NCI-H510A treated with DMSO at 0.1 percent for 48 hours (cell line): ENCODE data around the gene KIF27.
"Not testable (repeated sequence)": the region's sequence is repeated elsewhere in the genome, so short reads cannot be mapped to it uniquely, and the experiment has no call there.

ENCODE experiments used
- DNase-seq: peaks from one replicate; lab custom pipeline; 2025; lab: John Stamatoyannopoulos, UW

The KIF27 gene

GRCh38 chr9:83804454-83804853 lies 116.8 kb downstream of the KIF27 start:
- DNase-seq = not testable (repeated sequence)

GRCh38 chr9:83803941-83804340 lies 117.3 kb downstream of the KIF27 start:
- DNase-seq = not testable (repeated sequence)

GRCh38 chr9:83800236-83801033 lies 120.8 kb downstream of the KIF27 start:
- DNase-seq = no peak

- no peak for DNase-seq
These were observed 127.2 kb downstream of the KIF27 start for GRCh38 chr9:83794051-83794450.

GRCh38 chr9:83792746-83793145 lies 128.5 kb downstream of the KIF27 start:
- DNase-seq = no peak
